GM19455 (cell line): ENCODE data around the gene CLIP3.
"Not testable (repeated sequence)": the region's sequence is repeated elsewhere in the genome, so short reads cannot be mapped to it uniquely, and the experiment has no call there.

Experiments used
- ATAC-seq: cut with Tn5 transposase; IDR thresholded peaks from one replicate; pipeline ENCODE4 v1.9.1; 2021; ENCODE audit not compliant: unreplicated experiment

CLIP3 gene

DNA sequence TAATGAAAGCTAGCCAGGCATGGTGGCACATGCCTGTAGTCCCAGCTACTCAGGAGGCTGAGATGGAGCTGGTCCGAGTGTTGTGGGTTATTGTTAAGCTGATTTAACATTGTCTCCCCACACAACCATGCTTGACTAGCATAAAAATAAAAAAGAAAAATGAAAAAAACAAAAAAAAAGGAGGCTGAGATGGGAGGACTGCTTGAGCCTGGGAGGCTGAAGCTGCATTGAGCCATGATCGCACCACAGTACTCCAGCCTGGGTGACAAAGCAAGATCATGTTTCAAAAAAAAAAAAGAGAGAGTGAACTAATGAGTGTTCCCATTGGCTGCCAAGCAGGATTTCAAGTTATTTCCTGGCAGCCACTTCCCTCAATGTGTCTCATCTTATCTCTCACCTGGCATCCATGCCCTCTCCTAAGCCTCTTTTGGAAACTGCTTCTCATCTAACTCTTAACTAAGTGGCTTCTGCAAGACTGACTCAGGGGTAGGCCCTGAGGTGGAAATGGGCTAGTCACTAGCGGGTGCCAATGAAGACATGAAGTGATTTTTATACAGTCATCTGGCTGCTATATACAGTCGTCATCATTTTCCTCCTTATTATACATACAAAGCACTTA, 16.5 kb upstream of the CLIP3 start:
- ATAC-seq: no peak

- ATAC-seq: no peak
These were observed 15.2 kb upstream of the CLIP3 start for GRCh38 chr19:36047835-36048234.

DNA sequence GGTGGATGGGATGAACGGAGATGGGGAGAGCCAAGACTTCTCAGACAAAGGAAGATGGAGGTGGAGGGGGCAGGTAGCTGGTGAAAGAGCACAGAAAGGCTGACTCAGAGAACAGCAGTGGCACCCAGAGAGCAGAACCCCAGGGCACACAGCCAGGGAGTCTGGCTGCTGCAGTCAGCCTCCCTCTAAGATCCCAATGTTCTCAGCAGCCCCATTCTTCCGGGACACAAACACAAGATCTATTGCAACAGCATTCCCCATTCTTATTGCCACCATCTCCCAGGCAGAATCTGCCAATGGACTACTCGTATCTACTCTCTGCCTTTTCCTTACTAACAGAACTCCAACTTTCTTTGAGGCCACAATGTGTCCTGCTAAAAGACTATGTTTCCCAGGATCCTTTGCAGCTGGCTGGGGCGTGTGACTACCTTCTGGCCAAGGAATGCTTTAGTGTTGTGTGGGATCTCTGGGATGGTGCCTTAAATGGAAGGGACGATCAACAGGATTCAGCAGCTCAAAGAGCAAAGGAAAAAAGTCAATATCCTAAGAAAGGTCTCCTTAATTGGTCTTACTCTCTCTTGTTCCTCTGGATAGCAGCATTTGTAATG, 13.9 kb upstream of the CLIP3 start:
- ATAC-seq: no peak

DNA sequence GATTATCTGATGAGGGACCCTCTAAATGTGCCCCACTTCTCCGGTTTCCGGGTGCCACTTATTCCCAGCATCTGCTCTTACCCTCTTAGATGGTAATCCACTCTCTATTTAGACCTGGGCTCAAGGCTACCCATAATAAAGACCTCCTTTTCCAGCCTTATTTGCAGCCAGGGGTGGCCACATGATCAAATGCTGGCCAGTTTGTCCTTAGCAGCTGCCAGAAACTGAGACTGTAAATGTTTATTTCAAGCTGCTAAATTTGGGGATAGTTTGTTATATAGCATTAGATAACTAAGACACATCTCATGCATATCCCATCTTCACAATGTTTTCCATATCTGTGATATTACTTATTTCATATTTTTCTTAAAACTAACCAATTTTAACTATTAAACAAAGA, 11.3 kb upstream of the CLIP3 start:
- no peak for ATAC-seq

DNA sequence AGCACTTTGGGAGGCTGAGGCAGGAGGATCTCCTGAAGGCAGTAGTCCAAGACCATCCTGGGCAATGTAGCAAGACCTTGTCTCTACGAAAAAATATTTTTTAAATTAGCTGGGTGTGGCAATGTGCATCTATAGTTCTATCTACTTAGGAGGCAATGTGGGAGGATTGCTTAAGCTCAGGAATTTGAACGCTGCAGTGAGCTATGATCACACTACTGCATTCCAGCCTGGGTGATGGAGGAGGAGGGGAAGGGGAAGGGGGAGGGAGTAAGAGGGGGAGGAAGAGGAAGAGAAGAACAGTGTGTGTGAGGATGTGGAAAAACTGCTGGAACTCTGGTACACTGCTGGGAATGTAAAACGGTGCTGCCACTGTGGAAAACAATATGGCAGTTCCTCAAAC, 9.2 kb upstream of the CLIP3 start:
- ATAC-seq: no peak

GRCh38 chr19:36041092-36041491, 8.4 kb upstream of the CLIP3 start:
- ATAC-seq: not testable (repeated sequence)

- no peak for ATAC-seq
These were observed 7.8 kb upstream of the CLIP3 start for GRCh38 chr19:36040495-36040894.

- ATAC-seq: no peak
These were observed 1.4 kb downstream of the CLIP3 start for GRCh38 chr19:36031308-36031707.

DNA sequence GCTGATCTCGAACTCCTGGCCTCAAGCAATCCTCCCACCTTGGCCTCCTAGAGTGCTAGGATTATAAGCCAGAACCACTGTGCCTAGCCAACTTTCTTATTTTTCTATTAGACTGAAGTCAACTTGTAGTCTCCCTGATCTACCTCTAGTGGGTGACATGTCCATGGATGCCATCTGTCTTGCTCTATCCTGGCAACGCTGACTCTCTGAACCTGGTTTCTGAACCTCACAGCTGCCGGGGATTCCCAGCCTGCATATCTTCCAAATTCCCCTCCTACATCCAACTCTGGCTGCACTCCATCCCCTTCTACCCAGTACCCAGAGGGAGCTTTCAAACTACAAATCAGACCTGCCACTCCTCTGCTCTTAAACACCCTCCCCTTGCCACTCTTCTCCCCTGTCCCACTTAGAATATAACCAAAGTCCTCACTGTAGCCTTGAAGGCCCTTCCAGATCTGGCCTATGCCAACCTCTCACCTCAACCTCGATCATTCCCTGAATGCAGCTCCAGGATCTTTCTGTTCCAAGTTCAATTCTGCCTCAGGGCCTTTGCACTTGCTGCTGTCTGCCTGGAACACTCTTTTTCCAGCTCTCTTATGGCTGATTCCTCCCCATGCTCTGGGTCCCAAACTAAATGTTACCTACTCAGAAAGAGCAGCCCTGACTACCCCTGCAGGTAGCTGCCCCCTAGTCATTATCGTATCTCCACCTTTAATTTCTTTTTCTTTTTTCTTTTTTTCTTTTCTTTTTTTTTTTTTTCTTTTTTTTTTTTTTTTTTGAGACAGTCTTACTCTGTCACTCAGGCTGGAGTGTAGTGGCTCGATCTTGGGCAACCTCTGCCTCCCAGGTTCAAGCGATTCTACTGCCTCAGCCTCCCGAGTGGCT, 2.2 kb downstream of the CLIP3 start:
- ATAC-seq: no peak

- ATAC-seq: no peak
These were observed 4.2 kb downstream of the CLIP3 start for GRCh38 chr19:36028313-36029041.

DNA sequence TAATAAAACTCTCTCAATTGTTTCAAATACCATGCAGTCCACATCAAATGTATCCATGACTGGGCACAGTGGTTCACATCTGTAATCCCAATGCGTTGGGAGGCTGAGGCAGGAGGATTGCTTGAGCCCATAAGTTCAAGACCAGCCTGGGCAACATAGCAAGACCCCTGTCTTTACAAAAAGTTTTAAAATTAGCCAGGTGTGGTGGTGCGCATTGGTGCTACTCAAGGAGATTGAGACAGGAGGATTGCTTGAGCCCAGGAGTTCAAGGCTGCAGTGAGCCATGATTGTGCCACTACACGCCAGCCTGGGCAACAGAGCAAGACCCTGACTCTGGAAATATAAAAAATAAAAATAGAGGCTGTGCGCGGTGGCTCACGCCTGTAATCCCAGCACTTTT, 5.0 kb downstream of the CLIP3 start:
- no peak for ATAC-seq

DNA sequence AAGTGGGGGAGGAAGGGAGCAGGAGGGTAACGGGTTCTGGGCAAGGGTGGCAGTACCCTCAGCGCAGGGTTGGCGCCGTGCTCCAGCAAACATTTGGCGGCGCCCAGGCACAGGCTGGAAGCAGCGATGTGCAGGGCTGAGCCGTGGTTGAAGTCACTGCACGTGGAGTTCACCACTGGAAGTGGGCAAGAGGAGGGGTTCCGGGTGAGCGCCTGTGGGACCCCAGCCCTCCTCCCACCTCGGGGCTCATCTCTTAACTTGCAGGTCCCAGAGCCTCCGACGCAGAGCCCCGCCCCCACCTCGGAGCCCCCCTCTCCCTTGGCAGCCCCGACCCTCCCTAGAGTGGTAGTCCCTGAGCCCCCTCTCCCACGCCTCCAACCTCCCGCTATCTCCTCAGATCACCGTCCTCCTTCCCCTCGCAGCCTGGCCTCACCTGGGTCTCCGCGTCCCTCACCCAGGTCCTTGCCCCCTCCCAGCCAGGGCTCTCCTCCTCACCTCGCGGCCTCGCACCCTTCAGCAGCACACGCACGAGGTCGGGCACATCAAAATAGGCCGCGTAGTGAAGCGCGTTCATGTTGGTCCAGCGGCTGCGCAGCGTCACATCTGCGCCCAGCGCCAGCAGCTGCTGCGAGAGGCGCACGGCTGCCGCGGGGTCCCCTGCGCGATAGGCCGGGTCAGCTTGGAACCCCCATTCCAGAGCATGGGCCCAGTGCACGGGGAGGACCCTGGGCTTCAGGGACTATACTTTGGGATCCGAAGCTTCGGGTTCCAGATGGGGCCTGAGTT, 6.4 kb downstream of the CLIP3 start:
- no peak for ATAC-seq

DNA sequence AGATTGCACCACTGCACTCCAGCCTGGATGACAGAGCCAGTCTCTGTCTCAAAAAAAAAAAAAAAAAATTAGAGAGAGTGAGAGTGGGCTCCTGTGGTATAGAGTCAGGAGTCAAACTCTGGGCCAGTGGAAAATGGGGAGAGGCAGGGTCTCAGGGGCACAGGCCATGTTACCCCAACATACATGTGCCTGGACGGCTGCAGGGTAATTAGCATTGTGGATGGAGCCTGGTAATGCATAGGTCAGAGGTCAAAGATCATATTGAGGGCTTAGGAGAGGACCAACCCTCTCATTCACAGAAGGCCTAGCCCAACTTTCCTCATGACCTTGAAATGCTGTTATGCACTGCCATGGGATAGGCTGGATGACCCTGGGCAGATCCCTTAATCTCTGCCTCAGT, 7.1 kb downstream of the CLIP3 start:
- no peak for ATAC-seq

DNA sequence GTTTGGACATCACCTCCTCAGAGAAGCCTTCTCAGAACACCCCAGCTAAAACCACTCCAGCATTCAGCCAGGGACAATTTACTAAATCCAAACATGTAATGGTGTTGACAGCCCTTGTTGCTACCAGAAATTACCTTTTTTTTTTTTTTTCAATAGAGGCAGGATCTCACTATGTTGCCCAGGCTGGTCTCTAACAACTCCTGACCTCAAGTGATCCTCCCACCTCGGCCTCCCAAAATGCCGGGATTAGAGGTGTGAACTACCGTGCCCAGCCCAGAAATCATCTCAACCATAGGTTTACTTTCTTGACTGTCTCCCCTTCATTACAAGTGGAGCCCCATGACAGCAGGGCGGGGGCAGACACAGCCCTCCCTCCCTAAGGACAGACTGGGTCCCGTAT, 9.2 kb downstream of the CLIP3 start:
- ATAC-seq: no peak

DNA sequence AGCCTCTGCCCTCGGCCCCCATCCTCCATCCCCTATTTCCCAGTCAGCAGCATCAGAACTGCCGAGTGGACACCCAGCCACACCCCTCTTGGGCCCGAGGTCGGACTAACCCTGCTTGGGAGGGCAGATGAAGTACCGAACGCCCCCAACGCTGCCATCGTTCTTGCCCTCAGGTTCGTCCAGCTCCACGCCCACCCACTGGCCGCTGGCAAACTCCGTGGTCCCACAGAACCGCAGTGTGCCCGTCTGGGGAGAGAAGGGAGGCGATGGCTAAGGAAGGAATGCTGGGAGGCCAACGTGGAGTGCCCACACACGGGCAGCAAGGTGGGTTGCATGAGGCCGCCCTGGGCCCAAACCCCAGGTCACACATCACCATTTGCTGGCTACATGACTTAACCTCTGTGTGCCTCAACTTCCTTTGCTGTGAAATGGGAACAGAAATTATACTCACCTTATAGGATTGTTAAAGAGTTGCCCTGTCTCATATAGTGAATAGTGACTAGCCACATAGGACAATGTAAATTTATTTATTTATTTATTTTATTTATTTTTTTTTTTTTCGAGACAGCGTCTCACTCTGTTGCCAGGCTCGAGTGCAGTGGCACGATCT, 13.5 kb downstream of the CLIP3 start:
- no peak for ATAC-seq

DNA sequence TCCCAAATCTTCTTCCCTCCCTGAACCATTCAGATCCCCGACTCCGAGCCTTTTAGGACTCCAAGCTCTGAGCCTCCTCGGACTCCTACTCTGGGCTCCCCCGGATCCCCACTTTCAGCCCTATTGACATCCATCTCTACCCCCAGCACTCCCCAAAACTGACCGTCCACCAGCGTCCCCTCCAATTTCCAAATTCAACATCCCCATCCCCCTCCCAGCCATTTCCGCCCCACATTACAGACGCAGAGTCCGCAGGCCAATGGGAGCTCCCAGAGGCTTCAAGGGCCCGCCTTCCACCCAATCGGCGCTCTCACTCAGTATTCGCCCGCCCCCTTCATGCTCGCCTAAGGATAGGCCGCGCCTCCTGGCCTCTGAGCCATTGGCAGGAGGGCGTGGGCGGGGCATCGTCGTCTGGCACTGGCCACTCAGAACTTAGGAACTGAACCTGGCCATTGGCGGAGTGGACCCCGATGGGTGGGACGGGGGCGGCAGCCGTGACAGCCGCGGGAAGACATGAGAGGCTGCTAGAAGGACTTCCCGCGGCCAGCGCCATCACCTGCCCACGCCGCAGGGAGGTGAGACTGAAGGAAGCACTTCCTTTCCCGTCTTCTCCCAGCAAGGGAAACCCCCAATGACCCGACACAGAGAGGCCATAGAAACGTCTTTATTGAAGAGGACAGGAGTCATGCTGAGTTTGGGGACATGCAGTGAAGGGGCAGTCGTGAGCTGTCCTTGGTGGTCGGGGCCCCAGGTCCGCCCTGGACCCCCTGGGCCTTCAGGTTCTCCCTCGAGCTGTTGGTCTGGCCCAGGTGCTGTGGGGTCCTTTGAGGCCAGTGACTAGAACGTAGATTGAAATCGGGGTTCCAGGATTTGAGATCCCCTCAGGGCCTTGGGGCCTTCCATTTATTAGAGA, 18.4 kb downstream of the CLIP3 start, which contains the start of gene ALKBH6:
ALKBH6 (minus strand) TSS at position 202 of the 913 bp plus-strand sequence. CDS start 816 bp downstream, outside the sequence.
- peak; percentile 97 for ATAC-seq

DNA sequence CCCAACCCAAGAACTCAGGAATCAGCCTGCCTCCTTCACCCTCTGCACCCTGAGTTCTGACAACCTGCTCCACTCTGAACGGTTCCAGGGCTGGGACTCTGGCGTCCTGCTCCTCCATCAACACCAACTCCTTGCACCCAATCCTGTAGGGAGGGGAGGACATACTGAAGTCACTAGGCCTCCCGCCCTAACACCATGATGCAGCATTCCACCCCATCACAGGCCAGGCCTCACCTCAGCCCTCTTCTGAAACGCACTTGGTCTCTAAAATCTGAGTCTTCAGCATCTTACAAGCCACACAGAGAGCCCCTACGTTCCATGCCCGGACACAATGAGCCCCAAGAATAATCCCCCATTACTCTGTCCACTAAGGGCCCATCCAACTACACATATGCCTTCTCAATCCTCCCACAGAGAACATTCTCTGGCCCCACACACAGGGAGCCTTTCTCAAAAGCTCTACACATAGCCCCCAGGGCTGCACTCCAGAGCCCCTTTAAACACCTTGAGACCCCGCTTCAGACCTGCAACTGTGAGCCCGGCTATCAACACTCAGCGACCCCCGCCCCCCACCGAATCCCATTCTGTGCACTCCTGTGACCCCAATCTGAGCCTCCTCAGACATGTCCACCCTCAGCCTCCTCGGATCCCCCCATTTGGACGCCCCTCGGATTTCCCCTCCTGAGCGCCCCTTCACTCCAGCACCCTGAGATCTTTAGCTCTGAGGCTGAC, 19.2 kb downstream of the CLIP3 start:
- no peak for ATAC-seq

DNA sequence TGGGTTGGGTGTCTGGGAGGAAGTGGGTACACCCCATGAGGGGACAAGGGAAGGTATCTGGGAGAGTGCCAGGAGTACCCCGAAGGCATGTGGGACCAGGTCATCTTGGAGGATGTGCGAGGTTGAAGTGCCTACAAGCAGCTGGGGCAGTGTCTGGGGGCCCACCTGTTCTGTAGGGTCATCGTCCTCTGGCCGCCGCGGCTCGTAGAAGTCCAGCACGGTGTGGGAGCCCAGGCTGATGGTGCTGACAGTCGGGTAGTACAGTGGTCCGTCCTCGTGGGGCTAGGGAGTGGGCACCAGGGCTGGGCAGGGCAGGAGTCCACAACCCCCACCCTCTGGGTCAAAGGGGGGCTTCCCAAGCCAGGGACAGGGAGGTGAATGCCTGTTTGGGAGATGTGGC, 22.3 kb downstream of the CLIP3 start:
- ATAC-seq: no peak
